ENCODE results near the gene ZNF764.

Gene ZNF764

DNA sequence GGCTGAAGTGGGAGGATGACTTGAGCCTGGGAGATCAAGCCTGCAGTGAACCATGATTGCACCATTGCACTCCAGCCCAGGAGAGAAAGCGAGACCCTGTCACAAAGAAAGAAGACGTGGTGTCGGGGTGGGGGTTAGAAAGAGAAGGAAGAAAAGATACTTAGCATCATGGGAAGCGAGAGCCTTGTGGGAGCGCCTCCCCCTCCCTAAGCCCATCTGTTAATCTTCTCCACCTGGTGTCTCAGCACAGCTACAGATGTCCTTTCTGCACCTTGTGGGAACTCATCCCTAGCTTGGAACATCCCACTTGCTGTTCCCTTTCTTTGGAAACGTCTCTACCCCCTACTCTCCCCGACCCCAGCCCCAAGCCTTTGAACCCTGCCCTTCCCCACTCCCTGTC is 7.4 kb upstream of the ZNF764 start:
- DNase-seq, result no peak
- TF ChIP-seq POLR2A (IDR thresholded peaks at IDR 0.05; ENCODE audit: low read length), result no peak
- TF ChIP-seq GATA1 (IDR thresholded peaks at IDR 0.05; ENCODE audit: low read depth, low read length), result no peak

DNA sequence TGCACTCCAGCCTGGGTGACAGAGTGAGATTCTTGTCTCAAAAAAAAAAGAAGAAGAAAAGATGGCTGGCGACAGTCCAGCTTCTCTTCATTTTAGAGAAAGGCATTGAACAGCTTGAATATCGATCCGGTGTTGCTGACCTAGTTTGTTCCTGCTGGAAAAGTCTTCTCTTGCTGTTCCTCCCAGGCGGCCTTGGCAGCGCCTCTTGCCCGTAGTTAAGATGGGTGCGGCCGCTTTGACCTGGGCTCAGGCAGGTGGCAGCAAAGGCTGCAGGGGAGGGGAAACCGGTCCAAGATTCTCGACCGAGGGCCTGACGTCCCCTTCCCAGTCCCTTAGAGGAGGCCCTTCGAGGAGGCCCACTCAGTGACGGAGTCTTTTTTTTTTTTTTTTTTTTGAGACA is 3.8 kb upstream of the ZNF764 start:
- DNase-seq, result no peak
- TF ChIP-seq GATA1 (IDR thresholded peaks at IDR 0.05; ENCODE audit: low read depth, low read length) (no peak), POLR2A (IDR thresholded peaks at IDR 0.05; ENCODE audit: low read length) (no peak)

DNA sequence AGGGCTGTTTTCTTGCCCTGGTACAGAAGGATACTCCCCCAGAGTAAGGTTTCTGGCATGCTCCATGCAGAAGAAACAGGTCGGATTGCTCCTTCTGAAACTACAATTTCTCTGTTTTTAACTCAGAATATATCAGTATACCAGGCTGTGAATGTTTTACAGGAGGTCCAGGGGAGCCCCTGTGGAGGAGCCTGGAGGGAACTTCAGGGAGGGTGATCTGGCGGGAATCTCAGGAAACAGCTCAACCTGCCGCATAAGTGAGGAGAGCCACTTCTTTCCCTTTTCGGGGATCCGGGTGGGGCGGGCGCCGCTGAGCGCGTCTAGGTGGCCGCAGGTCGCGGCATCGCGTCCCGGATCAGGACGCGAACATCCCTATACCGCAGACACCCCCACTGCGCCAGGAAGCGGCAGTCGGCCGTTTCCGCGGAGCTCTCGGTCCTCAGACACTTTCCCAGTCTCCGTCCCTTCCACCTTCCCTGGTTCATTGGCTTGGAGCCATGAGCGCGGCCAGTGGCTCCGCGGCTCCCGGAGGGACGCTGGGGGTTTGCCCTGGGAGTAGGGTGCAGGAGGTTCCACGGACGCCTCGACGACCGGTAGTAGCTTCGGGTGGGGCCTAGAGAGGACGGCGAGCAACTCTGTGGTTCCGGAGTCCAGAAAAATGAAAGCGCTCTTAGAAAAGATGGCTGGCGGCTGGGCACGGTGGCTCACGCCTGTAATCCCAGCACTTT is 3.1 kb upstream of the ZNF764 start:
- no peak for TF ChIP-seq GATA1 (IDR thresholded peaks at IDR 0.05; ENCODE audit: low read depth, low read length)
- peak; percentile 34 for TF ChIP-seq POLR2A (IDR thresholded peaks at IDR 0.05; ENCODE audit: low read length)
- no peak for DNase-seq

DNA sequence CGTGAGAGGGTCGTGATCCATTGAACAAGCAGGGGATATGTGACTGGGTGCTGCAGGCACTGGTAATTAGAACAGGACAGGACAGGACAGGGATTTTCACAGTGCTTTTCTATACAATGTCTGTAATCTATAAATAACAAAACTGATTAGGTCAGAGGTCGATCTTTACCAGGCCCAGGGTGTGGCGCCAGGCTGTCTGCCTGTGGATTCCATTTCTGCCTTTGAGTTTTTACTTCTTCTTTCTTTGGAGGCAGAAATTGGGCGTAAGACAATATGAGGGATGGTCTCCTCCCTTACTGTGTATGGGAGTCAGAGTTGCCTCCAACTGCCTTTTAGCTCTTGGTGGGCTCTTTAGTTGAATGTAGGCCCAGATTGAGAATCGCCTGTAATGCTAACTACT is 1.5 kb upstream of the ZNF764 start:
- no peak for TF ChIP-seq POLR2A (IDR thresholded peaks at IDR 0.05; ENCODE audit: low read length)
- no peak for TF ChIP-seq GATA1 (IDR thresholded peaks at IDR 0.05; ENCODE audit: low read depth, low read length)
- no peak for DNase-seq

DNA sequence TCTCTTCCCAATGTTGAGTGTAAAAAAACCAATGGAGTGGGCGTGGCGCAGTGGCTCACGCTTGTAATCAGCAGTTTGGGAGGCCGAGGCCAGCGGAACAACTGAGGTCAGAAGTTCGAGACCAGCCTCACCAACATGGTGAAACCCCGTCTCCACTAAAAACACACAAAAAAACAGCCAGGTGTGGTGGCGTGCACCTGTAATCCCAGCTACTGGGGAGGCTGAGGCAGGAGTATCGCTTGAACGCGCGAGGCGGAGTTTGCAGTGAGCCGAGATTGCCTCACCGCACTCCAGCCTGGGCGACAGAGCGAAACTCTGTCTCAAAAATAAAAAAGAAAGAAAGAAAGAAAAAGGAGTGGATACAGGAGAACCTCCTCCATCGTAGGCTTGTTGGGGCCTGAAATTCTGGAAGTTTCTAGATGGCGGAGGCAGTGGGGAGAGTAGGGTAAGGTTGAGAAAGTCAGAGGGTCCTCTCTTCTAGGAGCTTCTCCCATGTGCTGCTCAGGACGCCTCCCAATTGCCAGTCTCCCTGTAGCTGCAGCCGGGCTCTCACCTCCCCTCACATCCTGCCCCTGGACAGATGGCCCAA is 709 bp upstream of the ZNF764 start:
- no peak for DNase-seq
- TF ChIP-seq GATA1 (IDR thresholded peaks at IDR 0.05; ENCODE audit: low read depth, low read length), result no peak
- TF ChIP-seq POLR2A (IDR thresholded peaks at IDR 0.05; ENCODE audit: low read length), result no peak

DNA sequence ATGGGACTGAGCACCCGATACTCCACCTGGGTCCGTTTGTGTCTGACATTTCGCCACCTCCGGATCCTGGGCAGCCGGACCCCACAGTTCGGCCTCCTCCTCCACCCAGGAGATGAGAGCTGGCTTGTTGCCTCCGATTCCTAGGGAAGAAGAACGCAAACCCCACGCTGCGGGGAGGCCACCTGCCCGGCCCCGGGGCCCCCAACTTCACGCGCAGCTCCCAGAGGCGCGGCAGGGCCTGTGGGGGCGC is 542 bp downstream of the ZNF764 start:
- no peak for TF ChIP-seq GATA1 (IDR thresholded peaks at IDR 0.05; ENCODE audit: low read depth, low read length)
- TF ChIP-seq POLR2A (IDR thresholded peaks at IDR 0.05; ENCODE audit: low read length), result no peak
- no peak for DNase-seq

DNA sequence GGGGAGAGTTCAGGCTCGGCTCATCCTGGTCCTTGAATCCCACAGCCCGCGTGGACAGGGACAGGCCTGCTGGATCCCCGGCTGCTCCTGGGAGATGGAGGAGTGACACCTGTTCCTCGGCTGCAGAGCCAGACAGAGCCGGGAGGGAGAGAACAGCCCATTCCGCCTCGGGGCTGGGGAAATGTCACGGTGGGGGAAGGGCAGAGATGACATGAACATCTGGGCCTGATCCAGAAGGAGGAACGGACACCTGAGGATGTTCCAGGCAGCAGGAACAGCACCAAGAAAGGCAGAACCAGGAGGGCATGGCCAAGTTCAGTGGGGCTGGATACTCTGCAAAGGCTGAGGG is 2.1 kb downstream of the ZNF764 start:
- no peak for TF ChIP-seq POLR2A (IDR thresholded peaks at IDR 0.05; ENCODE audit: low read length)
- TF ChIP-seq GATA1 (IDR thresholded peaks at IDR 0.05; ENCODE audit: low read depth, low read length), result no peak
- no peak for DNase-seq

DNA sequence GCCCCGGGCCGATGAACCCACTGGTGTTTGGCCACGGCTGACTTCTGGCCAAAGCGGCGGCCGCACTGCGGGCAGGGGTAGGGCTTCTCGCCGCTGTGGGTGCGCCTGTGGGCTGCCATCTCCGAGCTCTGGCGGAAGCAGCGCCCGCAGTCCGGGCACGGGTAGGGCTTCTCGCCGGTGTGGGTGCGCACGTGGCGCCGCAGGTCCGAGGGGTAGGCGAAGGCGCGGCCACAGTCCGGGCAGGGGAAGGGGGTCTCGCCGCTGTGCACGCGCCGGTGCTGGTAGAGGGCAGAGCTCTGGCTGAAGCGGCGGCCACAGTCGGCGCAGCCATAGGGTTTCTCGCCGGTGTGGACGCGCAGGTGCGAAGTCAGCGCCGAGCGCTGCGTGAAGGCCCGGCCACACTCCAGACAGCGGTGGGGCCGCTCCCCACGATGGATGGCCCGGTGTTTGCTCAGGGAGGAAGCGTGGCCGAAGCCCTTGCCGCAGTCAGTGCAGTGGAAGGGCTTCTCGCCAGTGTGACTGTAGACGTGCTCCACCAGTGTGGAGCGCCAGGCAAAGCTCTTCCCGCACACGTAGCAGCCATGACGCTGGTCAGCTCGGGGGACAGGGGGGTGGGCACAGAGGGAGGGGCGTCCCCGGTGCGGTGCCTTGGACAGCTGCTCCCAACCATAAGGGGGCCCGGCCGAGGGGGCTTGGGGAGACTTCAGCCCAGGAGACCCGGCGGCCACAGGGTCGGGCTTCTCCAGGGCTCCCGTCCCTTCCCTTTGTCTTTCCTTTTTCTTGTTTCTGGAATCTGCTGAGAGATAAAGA is 2.7 kb downstream of the ZNF764 start:
- DNase-seq, result no peak
- TF ChIP-seq POLR2A (IDR thresholded peaks at IDR 0.05; ENCODE audit: low read length) (no peak), GATA1 (IDR thresholded peaks at IDR 0.05; ENCODE audit: low read depth, low read length) (no peak)

DNA sequence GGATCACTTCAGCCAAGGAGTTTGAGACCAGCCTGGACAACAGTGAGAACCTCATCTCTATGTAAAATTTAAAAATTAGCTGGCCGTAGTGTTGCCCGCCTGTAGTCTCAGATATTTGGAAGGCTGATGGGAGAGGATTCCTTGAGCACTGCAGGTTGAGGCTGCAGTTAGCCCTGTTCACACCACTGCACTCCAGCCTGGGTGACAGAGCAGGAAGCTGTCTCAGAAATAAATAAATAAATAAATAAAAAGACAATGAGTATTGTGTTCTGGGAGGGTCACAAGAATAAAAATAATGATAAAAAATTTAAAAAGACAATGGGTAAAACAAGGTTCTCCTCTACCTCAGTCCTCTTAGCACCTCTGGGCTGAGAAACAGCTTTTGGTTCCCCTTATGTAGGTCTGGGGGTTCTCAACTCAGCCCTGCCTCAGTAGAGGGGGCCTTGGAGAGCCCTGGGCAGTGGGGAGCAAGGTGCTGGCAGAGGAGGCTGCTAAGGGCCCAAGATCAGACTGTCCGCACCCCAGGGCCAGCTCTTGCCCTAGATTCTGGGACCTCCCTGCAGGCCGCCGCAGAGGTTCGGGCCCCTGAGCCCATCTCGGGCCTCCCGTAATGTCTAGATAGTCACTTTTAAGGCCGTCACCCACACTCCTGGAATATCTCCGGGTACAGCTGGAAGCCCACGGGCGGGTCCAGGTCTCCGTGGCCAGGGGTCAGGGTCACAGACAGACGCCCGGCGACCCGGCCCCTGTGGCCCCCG is 3.4 kb downstream of the ZNF764 start:
- DNase-seq, result no peak
- TF ChIP-seq POLR2A (IDR thresholded peaks at IDR 0.05; ENCODE audit: low read length), result no peak
- TF ChIP-seq GATA1 (IDR thresholded peaks at IDR 0.05; ENCODE audit: low read depth, low read length), result no peak

DNA sequence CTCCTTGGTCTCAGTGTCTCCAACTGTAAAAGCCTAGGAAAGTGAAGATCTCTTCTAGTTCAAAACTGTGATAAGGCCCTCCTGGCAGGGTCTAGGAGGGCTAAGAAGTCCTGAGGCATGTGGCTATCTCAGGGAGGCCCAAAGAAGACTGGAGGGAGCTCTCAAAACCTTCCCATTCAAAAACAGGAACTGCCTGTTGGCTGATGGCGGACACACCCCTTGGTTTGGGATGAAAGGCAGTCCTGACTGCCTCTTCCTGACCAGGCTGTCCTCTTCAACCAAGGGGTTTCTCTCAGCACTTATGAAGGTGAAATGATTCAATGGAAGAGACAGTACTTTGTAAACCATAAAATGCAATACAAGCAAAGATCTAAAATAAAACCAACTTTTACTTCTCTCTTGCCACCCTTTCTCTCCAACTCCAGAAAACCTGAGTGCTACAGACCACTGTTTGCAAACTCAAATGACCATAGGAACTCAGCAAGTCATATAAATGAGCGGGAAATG is 4.7 kb downstream of the ZNF764 start:
- no peak for TF ChIP-seq GATA1 (IDR thresholded peaks at IDR 0.05; ENCODE audit: low read depth, low read length)
- TF ChIP-seq POLR2A (IDR thresholded peaks at IDR 0.05; ENCODE audit: low read length), result no peak
- no peak for DNase-seq

DNA sequence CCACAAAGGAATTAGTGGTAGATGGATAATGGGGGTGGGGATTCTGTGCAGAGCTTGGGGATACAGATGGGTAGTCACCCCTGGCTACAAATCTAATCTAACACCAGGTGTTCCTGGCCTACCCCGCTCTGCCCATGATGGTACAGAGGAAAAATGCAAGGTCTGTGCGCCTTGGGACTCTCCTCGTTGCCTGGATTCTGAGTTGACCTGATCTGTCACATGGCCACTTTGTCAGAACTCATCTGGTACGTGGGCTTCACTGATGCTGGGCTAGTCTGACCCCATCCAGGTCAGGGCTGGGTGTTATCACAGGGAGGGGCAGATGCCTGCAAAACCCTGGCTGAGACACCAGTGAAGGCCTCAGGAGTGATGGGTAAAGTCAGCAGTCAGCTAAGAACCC is 5.2 kb downstream of the ZNF764 start:
- TF ChIP-seq GATA1 (IDR thresholded peaks at IDR 0.05; ENCODE audit: low read depth, low read length), result no peak
- peak; percentile 19 for TF ChIP-seq POLR2A (IDR thresholded peaks at IDR 0.05; ENCODE audit: low read length)
- DNase-seq, result no peak

DNA sequence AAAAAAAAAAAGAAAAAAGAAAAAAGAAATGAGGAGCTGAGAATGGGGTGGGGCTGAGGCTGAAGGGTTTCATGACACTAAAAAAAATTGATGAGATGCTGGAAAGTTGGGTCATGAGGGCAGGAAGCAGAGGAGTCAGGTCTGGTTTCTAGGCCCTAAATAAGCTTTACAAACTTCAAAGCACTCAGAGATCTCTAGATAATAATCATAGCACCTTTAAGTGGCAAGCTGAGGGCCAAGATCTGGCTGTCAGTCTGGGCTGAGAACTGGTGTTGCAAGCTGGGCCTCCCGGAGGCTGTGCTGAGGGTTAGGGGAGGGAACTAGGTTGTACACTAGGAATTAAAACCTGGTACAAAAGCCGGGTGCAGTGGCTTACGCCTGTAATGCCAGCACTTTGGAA is 6.4 kb downstream of the ZNF764 start:
- DNase-seq, result no peak
- no peak for TF ChIP-seq GATA1 (IDR thresholded peaks at IDR 0.05; ENCODE audit: low read depth, low read length)
- no peak for TF ChIP-seq POLR2A (IDR thresholded peaks at IDR 0.05; ENCODE audit: low read length)

DNA sequence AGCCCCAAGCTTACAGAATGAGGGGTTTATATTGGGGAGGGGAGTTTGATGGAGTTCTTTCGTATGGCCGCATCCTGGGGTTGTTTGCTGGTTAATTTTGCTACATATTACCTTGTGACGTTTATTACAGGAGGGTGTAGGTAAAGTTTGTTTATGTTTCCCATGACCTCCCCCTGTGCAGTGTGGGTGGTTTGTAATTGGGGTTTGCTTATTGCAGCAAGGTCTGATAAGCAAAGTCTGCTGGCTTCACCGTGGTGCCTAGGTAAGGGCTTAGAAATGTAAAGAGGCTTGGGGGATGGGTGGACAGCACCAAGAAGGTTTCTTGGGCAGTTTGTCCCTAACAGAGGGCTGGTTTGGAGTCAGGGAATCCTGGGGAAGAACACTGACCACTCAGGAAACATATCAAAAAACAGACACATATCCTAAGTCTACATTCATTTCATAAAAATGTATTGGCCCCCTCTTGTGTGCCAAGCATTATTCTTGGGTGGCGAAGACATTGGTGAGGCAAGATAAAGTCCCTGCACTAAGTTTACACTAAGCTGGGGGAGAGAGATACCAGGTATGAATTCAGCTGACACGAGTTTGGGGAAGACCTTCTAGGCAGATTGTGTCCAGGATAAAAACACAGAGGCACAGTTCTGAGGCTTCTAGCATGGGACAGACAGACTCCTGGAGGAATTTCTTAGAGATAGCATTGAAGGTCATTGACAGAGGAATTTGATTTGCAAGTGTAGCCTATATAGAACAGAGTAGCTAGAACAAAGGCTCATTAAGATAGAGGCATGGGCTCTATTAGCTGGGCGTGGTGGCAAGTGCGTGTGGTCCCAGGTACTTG is 9.5 kb downstream of the ZNF764 start:
- DNase-seq, result peak in 1 of 2 experiments; percentile 76
- TF ChIP-seq POLR2A (IDR thresholded peaks at IDR 0.05; ENCODE audit: low read length) (no peak), GATA1 (IDR thresholded peaks at IDR 0.05; ENCODE audit: low read depth, low read length) (no peak)

Measured in erythroblast (primary cell).